ENCODE measurements around the gene MCM3AP.

MCM3AP gene

GRCh38 chr21:46215436-46216131, 69.8 kb downstream of the MCM3AP start:
- no peak for TF ChIP-seq REST (IDR thresholded peaks at IDR 0.05; ENCODE audit: low read depth)
- TF ChIP-seq TAF1 (IDR thresholded peaks at IDR 0.05; ENCODE audit: low read depth) = no peak
- TF ChIP-seq EGR1 (IDR thresholded peaks at IDR 0.05) = no peak
- no peak for TF ChIP-seq CREB1 (IDR thresholded peaks at IDR 0.05; ENCODE audit: low read depth)
- TF ChIP-seq TCF12 (IDR thresholded peaks at IDR 0.05; ENCODE audit: low read depth) = no peak
- no peak for TF ChIP-seq MAX (IDR thresholded peaks at IDR 0.05)
- no peak for TF ChIP-seq EP300 (IDR thresholded peaks at IDR 0.05; ENCODE audit: borderline replicate concordance)
- no peak for TF ChIP-seq YY1 (IDR thresholded peaks at IDR 0.05; ENCODE audit: low read depth)
- no peak for TF ChIP-seq TEAD4 (IDR thresholded peaks at IDR 0.05)
- TF ChIP-seq USF1 (IDR thresholded peaks at IDR 0.05) = no peak

GRCh38 chr21:46214478-46215340, 70.7 kb downstream of the MCM3AP start:
- TF ChIP-seq YY1 (IDR thresholded peaks at IDR 0.05; ENCODE audit: low read depth) (no peak), FOXM1 (IDR thresholded peaks at IDR 0.05; ENCODE audit: borderline replicate concordance, low read depth) (no peak), USF1 (IDR thresholded peaks at IDR 0.05) (no peak), EP300 (IDR thresholded peaks at IDR 0.05; ENCODE audit: borderline replicate concordance) (no peak), REST (IDR thresholded peaks at IDR 0.05; ENCODE audit: low read depth) (no peak), RAD21 (IDR thresholded peaks at IDR 0.05; ENCODE audit: low read depth) (no peak), TAF1 (IDR thresholded peaks at IDR 0.05; ENCODE audit: low read depth) (no peak), MAX (IDR thresholded peaks at IDR 0.05) (no peak)

- TF ChIP-seq EGR1 (IDR thresholded peaks at IDR 0.05) = no peak
Observed at GRCh38 chr21:46213620-46214286, 71.7 kb downstream of the MCM3AP start.

- TF ChIP-seq TAF1 (IDR thresholded peaks at IDR 0.05; ENCODE audit: low read depth) (no peak), REST (IDR thresholded peaks at IDR 0.05; ENCODE audit: low read depth) (no peak), TCF12 (IDR thresholded peaks at IDR 0.05; ENCODE audit: low read depth) (no peak), YY1 (IDR thresholded peaks at IDR 0.05; ENCODE audit: low read depth) (no peak), CREB1 (IDR thresholded peaks at IDR 0.05; ENCODE audit: low read depth) (no peak), USF1 (IDR thresholded peaks at IDR 0.05) (no peak), EGR1 (IDR thresholded peaks at IDR 0.05) (no peak), TEAD4 (IDR thresholded peaks at IDR 0.05) (no peak), EP300 (IDR thresholded peaks at IDR 0.05; ENCODE audit: borderline replicate concordance) (no peak)
Observed at GRCh38 chr21:46212721-46213484, 72.5 kb downstream of the MCM3AP start.

All from Ishikawa (cell line).